Neural cell (in vitro differentiated cells): ENCODE data around the gene CDC40.

Source experiments
- EP300 ChIP-seq: fragments of 450-650 bp; conservative IDR thresholded peaks from 2 replicates; pipeline ENCODE4 v1.6.1; 2014; ENCODE audit warnings: antibody characterized with exemption, mild to moderate bottlenecking, moderate library complexity; ENCODE audit not compliant: poor library complexity, severe bottlenecking
- EZH2 ChIP-seq: fragments of 200-600, 300-800 bp; shearing (Covaris generic), sonication (generic); IDR thresholded peaks from 2 replicates; pipeline ENCODE4 v1.6.1; 2014; ENCODE audit warnings: antibody characterized with exemption, low read length, borderline replicate concordance, mild to moderate bottlenecking; ENCODE audit not compliant: insufficient read depth, poor library complexity, severe bottlenecking
- POLR2AphosphoS5 ChIP-seq: IDR thresholded peaks from 2 replicates; pipeline ENCODE4 v1.6.1; 2012
- RAD21 ChIP-seq: fragments of 450-650 bp; conservative IDR thresholded peaks from 2 replicates; pipeline ENCODE4 v1.6.1; 2014; ENCODE audit warnings: antibody characterized with exemption, mild to moderate bottlenecking, moderate library complexity
- REST ChIP-seq: IDR thresholded peaks from 2 replicates; pipeline ENCODE4 v1.6.1; 2012; ENCODE audit warnings: borderline replicate concordance
- TF ChIP-seq, protein P1 (sequence below): fragments of 450-650 bp; IDR thresholded peaks from 2 replicates; pipeline ENCODE4 v1.5.1; 2014; ENCODE audit warnings: antibody characterized with exemption, mild to moderate bottlenecking, moderate library complexity; ENCODE audit not compliant: poor library complexity, severe bottlenecking

DNA sequence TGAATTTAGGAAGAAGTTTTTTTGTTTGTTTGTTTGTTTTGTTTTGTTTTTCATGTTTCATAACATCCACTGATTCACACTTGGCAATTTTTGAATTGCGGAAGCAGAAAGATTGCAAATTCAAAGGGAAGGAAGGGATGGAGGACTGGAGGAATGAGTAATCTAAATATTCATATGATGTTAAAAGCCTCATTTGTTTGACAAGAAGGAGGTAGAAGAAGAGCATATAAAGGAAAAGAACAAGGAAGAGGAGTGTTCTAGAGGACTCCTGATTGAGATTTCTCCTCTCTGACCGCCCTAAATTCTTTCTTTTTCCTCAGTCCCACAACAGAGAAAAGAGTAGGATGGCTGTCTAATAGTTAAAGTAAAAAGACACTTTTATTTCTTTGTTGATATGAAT is 89.4 kb downstream of the CDC40 start:
- TF ChIP-seq, protein P1, sequence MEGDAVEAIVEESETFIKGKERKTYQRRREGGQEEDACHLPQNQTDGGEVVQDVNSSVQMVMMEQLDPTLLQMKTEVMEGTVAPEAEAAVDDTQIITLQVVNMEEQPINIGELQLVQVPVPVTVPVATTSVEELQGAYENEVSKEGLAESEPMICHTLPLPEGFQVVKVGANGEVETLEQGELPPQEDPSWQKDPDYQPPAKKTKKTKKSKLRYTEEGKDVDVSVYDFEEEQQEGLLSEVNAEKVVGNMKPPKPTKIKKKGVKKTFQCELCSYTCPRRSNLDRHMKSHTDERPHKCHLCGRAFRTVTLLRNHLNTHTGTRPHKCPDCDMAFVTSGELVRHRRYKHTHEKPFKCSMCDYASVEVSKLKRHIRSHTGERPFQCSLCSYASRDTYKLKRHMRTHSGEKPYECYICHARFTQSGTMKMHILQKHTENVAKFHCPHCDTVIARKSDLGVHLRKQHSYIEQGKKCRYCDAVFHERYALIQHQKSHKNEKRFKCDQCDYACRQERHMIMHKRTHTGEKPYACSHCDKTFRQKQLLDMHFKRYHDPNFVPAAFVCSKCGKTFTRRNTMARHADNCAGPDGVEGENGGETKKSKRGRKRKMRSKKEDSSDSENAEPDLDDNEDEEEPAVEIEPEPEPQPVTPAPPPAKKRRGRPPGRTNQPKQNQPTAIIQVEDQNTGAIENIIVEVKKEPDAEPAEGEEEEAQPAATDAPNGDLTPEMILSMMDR, result no peak
- TF ChIP-seq EZH2, result no peak
- TF ChIP-seq RAD21, result no peak
- TF ChIP-seq POLR2AphosphoS5, result no peak
- TF ChIP-seq REST, result no peak
- TF ChIP-seq EP300, result no peak
